ENCODE data around the gene TWSG1.

The TWSG1 gene

DNA sequence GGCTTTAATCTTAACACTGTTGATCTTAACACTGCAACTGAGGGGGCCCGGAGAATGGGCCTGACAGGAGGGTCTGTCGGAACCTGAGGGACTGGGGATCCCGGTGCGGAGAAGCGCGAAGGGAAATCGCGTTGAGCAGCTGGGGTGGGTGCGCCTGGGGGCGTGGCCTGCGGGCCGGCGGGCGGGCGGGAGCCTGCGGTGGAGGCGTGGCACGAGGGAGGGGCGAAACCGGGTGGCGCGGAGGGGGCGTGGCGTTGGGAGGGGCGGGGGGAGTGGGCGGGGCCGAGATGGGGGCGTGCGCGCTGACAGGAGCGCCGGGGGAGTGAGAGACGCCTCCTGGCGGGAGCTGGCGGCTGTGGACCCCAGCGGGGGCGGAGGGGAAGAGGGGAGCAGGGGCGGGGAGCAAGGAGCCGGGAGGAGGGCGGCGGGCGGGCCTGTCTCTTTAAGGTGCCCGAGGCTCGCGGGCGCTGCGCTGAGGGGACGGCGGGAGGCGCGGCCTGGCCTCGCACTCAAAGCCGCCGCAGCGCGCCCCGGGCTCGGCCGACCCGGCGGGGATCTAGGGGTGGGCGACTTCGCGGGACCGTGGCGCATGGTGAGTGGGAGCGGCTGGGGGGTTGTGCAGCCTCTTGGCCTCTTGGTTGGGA, at the start of gene TWSG1:
Gene TWSG1 (plus strand): TSS at position 445 of the 644 bp plus-strand sequence. CDS start 2,457 bp downstream, outside the sequence.
- peak; percentile 91 for DNase-seq

DNA sequence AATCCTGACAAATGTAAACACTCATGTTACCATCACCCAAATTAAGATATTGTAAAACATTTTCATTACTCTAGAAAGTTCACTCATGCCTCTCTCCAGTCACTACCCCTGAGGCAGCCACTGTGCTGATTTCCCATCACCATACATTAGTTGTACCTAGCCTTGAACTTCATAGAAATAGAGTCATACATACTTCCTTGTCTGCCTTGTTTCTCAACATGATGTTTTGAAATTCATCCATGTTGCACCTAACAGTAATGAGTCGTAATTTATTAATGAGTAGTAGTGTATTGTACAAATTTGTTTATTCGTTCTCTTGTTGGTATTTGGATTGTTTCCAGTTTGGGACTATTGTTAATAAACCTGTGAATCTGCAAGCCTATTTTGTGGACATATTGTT, 49.0 kb upstream of the TWSG1 start:
- no peak for DNase-seq

DNA sequence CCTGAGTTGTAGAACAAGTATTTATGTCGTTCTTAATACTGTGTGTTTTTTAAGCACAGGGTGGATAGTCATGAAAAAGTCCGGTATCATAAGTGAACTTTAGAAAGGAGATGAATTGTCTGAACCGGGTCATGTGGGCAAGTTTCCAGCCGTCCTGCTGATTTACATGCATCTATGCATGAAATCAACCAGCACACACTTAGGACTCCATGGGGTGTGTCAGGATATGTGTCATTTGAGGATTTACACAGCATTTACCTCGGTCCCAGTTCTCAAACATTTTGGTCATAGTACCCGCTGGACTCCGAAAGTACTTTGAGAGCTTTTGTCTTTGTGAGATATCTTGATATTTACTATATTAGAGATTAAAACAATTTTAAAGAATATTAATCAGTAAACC, 47.5 kb upstream of the TWSG1 start:
- no peak for DNase-seq

DNA sequence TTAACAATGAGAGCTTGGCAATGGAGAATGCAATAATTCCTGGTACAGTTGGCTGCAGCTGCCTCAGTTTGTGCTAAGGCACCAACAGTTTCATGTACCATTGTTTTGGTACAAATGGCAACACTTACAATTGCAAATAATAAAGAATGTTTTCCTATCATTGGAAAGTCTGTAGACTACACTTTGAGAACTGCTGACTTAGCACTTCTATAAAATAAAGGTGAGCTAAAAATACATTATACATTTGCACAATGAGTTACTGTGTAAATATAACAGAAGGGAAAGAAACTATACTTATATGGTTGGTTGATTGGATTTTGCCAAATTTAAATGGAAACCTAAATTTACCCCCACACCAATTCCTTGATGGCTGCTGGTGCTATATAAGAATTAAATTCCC, 44.9 kb upstream of the TWSG1 start:
- no peak for DNase-seq

DNA sequence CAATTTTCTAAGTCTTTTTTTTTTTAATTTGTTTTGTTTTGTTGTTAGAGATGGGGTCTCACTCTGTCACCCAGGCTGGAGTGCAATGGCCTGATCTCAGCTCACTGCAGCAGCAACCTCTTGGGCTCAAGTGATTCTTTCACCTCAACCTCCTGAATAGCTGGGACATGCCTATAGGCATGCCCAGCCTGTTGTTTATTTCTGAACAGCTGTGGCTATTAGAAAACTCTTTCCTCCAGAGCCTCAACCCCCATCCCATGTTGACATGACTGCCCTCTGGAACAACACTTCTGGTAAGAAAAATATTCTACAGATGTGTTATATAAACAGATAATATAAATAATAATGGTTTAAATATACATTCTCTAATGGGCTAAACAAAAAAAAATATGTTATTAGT, 44.4 kb upstream of the TWSG1 start:
- DNase-seq: no peak

DNA sequence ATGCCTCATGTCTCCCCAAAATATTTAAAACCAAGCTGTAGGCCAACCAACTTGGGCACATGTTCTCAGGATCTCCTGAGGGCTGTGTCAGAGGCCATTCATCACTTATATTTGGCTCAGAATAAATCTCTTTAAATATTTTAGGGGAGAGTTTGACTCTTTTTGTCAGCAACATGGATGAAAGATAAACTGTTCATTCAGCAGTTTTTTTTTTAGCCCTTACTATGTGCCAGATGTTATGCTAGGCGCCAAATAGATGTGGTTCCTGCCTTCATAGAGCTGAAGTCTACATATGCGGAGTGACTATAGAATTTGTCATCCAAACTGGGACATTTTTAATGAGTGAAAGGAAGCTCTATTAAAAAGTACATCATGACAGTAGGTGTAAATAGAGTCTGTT, 42.5 kb upstream of the TWSG1 start:
- DNase-seq: no peak

DNA sequence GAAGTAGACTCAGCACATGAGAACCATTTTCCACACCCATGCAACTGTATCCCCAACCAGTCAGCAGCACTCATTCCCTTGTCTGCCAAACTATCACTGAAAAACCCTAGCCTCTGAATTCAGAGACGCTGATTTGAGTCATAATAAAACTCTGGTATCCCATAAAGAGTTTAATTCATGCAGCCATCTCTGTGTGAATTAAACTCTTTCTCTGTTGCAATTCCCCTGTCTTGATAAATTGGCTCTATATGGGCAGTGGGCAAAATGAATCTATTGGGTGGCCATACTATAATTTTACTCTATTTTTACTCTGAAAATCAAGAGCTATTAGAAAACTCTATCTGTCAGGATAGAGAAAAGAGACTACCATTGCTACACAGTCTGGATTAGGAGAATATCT, 40.6 kb upstream of the TWSG1 start:
- DNase-seq: no peak

DNA sequence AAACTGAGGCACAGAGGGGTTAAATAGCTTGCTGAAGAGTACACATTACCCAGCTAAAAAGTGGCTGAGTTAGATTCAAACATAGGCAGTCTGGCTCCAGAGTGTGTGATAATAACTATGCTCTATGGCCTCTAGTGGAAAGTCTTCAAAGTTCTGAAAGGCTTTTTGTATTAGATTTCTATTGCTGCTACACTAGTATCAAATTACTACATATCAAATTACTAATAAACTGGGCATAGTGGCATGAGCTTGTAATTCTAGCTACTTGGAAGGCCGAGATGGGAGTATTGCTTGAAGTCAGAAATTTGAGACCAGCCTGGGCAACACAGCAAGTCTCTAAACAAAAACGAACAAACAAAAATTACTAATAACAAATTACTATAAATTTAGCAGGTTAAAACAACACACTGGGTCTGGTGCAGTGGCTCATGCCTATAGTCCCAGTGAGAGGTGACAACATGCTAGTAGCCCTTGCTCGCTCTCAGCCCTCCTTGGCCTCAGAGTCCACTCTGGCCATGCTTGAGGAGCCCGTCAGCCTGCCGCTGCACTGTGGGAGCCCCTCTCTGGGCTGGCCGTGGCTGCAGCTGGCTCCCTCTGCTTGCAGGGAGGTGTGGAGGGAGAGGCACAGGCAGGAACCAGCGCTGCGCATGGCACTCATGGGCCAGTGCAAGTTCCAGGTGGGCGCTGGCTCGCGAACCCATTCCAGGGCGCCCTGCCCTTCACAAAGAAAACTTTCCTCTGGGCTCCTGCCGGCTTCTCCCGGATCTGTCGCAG, 38.2 kb upstream of the TWSG1 start:
- DNase-seq: no peak

DNA sequence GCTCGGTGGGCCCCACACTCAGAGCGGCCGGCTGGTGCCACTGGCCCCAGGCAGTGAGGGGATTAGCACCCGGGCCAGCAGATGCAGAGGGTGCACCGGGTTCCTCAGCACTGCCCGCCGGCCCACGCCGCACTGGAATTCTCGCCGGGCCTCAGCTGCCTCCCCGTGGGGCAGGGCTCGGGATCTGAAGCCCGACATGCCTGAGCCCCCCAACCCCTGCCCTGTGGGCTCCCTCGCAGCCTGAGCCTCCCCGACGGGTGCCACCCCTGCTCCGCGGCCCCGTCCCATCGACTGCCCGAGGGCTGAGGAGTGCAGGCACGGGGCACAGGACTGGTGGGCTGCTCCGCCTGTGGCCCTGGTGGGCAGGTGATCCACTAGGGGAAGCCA, 37.6 kb upstream of the TWSG1 start:
- DNase-seq: no peak

DNA sequence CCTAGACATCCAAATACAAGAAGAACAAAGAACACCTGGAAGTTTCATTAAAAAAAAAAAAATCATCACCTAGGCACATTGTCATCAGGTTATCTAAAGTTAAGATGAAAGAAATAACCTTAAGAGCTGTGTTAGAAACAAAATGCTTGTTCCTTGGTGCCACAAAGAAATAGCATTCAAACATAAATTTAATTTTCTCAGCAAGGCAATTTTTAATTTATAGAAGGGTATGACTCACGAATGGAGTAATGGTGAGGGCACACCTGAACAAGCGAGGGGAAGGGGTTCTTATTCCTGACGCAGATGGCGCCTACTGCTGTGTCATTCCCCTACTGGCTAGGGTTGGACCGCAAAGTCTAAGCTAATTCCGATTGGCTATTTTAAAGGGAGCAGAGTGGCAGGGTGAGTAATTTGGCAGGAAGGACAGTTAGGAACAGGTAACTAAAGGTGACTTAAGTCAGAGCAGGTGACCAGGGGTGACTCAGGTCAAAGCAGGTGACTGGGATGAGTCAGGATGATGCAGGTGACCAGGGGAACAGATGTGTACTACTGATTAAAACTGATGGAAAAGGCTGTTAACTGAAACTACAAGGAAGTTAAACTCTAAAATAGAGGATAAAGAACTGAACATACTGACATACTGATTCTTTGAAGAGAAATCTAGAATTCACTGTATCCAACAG, 30.0 kb upstream of the TWSG1 start:
- DNase-seq: no peak

DNA sequence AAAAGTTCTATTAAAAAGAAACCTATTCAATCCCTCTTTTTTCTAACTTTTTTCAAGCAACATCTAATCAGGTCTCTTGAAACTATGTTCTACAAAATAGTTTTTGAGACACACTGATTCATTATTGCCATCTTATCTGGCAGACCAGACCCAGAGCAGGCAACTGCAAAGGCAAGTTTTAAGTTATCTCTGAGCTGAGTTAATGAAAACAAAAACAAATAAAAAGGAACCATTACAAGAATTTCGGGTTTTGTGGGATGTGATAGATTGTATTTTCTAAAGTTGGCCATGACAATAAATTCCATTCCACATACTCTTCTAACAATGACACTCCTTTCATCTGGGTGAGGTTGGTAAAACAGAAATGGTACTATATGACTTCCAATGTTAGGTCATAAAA, 15.2 kb upstream of the TWSG1 start:
- no peak for DNase-seq

DNA sequence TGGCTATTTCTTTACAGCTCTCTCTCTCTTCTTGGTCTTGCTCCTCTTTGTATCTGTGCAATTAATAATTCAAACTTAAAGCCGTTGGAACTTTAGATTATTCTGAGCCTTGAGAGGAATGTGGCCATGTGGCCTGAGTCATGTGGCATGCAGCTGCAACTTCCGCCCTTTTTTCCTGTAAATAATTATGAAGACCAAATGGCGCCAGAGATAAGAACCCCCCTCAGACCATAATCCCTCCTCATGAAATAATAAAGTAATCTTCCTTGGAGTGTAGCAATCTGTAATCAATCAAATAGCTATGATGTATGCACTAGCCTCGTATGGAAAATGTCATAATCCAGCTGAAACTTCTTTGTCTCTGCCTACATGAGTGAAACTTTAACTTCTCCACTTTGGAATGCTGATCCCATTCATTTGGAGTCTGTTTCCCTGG, 13.5 kb upstream of the TWSG1 start:
- DNase-seq: no peak

DNA sequence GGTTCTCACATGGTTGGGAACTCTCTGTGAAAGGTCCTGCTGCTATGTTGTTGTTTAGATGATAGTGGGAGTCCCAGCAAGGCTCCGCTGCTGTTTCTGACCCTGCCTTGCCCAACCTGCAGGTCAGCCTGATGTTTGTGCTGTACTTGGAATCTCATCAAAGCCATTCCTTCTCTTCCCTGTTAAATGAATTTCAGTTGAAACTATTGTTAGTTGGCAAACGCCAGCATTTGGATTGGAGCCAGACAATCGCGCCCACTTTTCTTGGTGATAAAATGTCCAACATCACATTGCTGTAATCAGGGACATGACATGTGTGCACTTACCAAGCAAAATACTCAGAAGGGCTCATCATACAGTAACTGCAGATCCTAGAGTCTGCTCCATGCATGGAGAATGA, 12.8 kb upstream of the TWSG1 start:
- DNase-seq: no peak

DNA sequence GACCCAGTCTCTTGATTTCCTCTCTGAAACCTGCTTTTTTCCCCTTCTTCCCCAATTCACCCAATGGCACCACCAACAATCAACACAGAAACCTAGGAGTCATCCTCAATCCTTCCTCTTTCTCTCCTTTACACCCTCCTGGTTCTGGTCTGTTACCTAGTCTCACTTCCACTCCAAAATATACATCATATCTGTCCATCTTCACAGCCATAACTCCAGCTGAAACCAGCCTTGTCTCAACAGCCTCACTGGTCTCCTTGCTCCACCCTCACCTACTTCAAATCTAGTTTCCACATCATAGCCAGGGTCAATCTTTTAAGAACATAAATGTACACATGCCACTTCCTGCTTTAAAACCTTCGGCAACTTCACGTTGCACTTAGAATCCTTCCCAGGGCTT, 11.8 kb upstream of the TWSG1 start:
- no peak for DNase-seq

DNA sequence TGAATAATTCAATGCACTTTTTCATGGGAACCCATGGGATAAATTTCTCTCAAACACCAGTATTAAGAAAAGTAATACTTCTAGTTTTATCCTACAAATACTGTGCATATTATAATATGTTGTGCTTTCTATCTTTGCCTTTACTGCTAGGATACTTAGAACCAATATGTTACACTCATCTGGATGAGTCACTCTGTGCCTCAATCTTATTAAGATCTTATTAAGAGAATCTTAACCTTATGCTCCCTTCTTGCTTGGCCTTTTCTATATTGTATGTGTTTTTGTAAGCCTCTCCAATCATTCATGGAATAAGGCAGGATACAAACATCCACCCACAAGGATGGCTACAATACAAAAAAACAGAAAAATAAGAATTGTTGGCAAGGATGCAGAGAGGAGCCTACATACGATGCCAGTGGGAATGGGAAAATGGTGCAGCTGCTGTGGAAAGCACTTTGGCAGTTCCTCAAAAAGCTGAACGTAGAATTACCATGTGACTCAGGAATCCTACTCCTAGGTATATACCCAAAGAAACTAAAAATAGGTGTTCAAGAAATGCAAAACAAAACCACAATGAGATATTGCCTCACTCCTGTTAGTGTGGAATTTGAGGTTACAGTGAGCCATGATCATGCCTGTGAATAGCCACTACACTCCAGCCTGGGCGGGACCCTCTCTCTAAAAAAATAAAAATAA, 10.7 kb upstream of the TWSG1 start:
- DNase-seq: no peak

DNA sequence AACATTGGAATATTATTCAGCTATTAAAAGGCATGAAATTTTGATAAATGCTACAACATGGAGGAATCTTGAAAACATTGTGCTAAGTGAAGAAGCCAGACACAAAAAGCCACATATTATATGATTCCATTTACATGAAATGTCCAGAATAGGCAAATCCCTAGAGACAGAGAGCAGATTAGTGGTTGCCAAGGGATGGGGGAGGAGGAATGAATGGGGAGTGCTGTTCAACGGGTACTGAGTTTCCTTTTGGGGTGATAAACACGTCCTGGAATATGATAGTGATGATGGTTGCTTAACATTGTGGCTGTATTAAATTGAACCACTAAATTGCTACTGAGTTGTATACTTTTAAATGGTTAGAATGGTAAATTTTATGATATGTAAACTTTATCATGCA, 8.9 kb upstream of the TWSG1 start:
- DNase-seq: no peak

DNA sequence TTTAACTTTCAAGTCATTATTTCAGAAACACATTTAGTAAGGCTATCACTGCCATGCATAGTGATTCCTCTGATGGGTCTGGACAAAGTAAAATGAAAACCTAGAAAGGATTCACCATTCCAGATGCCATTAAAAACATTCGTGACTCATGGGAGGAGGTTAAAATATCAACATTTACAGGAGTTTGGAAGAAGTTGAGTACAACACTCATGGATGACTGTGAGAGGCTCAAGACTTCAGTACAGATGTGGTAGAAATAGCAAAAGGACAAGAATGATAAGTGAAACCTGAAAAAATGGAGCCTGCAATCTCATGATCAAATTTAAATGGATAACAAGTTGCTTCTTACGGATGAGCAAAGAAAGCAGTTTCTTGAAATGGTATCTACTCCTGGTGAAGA, 5.8 kb upstream of the TWSG1 start:
- no peak for DNase-seq

DNA sequence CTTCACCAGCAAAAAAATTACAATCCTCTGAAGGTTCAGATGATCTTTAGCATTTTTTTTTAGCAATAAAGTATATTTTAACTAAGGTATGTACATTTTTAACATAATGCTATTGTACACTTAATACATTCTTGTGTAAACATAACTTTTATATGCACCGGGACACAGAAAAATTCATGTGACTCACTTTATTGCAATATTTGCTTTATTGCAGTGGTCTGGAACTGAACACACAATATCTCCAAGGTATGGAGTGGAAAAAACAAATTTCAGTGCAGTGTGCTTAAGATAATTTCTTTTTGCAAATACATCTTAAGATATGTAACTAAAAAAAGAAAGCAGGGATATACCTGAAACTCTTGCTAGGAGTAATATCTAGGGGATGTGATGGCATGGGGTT, 5.1 kb upstream of the TWSG1 start:
- DNase-seq: no peak

DNA sequence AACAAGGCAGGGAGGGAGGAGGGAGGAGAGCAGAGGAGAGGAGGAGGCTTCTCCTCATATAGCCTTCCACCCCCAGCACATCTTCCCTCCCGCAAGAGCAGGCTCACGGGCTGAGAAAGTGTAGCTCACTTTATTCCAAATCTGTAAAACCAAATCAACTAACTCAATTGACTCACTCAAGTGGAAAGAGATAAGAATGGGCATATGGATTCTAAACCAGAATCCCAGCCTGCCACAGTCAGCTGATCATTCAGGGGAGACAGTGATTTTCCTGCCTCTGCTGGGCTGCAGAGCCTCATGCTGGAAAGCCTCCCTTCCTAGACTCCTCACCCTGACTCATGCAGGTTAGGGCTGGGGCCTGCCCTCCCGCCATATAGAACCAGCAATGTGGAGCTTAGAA, 4.2 kb upstream of the TWSG1 start:
- no peak for DNase-seq

DNA sequence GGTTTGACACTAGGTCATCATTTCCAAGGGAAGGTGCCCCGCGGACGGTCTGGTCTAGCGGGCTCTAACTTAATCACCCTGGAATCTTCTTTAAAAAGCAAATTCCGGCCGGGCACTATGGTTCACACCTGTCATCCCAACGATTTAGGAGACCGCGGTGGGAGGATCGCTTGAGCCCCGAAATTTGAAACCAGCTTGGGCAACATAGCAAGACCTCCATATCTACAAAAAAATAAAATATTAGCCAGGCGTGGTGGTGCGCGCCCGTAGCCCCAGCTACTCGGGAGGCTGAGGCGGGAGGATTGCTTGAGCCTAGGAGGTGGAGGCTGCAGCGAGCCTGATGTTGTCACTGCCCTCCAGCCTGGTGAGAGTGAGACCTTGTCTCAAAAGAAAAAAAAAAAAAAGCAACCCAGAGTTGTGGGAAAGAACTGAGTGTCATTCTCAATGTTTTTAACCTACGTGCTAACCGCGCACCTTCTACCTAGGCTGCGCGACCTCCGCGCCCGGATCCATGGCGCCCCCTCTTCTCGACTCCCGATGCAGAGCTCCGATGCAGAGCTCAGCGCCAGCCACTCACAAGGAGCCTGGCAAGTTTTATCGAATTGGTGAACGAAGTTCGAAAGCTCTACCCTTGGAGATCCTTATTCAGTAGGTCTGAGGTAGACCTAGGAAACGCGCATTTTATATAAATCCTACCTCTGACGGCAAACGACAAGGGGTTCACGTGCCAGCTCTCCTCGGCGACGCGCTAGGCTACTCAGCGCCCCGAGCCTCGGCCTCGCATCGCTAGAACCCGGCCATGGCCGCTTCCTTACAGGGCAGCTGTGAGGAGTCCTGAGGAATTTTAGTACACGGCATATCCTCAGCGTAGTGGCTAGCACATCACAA, 888 bp upstream of the TWSG1 start:
- DNase-seq: peak; percentile 7

DNA sequence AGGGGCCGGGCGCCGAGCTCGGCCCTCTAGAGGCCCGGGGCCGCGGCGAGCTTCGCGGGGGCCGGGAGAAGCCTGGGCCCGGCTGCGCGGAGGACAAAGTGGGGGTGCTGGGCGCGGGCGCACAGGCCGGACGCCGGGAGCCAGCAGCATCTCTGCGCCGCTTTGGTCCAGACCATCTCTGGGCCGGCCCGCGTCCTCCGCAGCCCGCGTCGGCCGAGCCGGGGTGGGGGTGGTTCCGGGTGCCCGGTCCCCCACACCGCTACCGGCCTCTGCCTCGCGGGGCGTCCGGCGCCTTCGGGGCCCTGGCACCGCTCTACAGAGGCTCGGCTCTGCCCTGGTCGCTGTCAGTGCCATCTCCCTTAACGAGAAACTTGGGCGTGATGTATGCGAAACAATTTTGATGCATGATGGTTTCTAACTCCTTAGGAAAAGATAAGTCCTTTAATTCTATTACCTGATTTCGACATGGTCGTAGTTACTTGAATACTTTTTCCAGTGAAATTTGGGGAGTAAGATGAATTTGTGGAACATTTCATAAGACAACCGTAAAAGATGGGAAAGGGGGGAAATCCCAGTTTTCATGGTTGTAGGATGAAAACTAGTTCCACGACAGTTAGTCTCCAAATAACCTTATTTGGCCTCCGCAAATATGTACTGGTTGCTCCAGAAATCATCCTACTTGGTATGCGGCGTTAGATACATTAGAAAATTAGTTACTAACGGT, 562 bp downstream of the TWSG1 start:
- DNase-seq: peak; percentile 20

DNA sequence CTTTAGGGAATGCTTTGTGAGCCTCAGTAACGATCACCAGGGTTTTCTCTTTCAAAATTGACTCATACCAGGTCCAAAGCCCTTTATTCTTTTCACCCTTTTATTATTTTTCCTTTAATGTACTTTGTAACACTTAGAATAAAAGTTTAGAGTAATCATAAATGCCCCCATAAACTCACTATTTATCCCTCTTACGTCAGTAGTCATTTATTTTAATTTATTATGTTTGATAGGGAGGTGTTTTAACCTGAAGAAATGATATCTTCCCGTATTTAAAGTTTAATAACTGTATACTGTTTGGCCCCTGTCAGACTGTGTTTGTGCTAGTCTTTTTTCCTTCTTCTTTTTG, 1.1 kb downstream of the TWSG1 start:
- DNase-seq: no peak
